DOHH2 (cell line): Measurements from ENCODE around the gene GNG12.

Experiments
- CTCF ChIP-seq: fragments of 200-600 bp; sonication (generic); IDR thresholded peaks from one replicate; pipeline ENCODE4 v1.5.1; 2014; ENCODE audit warnings: antibody characterized with exemption, mild to moderate bottlenecking, low read depth, low read length; ENCODE audit not compliant: poor library complexity, severe bottlenecking
- EZH2phosphoT487 ChIP-seq: fragments of 200-600 bp; sonication (generic); IDR thresholded peaks from 2 replicates; pipeline ENCODE4 v1.6.1; 2017; ENCODE audit warnings: borderline replicate concordance, mild to moderate bottlenecking, antibody characterized with exemption, low read length, moderate library complexity, mixed read lengths

GRCh38 chr1:67804710-67805109 lies 28.6 kb downstream of the GNG12 start:
- TF ChIP-seq CTCF (no peak), EZH2phosphoT487 (no peak)
